ENCODE results near the gene BNIPL.

BNIPL gene

GRCh38 chr1:151058692-151059091, 22.3 kb downstream of the BNIPL start:
- DNase-seq (ENCODE audit: low read depth): no peak

- DNase-seq (ENCODE audit: low read depth): peak; percentile 52
Measured at GRCh38 chr1:151059109-151060006, 23.0 kb downstream of the BNIPL start, which contains the start of gene CDC42SE1. Gene CDC42SE1 (minus strand): TSS chr1:151059622. CDS start chr1:151055730, 3,892 bp downstream.

GRCh38 chr1:151060007-151060656, 23.7 kb downstream of the BNIPL start, which contains the start of gene MLLT11:
Gene MLLT11 (plus strand): TSS chr1:151060397. CDS start chr1:151067225, 6,828 bp downstream.
- DNase-seq (ENCODE audit: low read depth): peak; percentile 29

- DNase-seq (ENCODE audit: low read depth): no peak
Measured at GRCh38 chr1:151060657-151061421, 24.5 kb downstream of the BNIPL start.

- no peak for DNase-seq (ENCODE audit: low read depth)
Measured at GRCh38 chr1:151061704-151062103, 25.3 kb downstream of the BNIPL start.

- DNase-seq (ENCODE audit: low read depth): peak; percentile 71
Measured at GRCh38 chr1:151062741-151063371, 26.5 kb downstream of the BNIPL start.

GRCh38 chr1:151065089-151065645, 28.8 kb downstream of the BNIPL start:
- no peak for DNase-seq (ENCODE audit: low read depth)

GRCh38 chr1:151067185-151067584, 30.8 kb downstream of the BNIPL start:
- DNase-seq (ENCODE audit: low read depth): no peak

GRCh38 chr1:151069103-151069486, 32.7 kb downstream of the BNIPL start:
- no peak for DNase-seq (ENCODE audit: low read depth)

GRCh38 chr1:151070474-151071276, 34.3 kb downstream of the BNIPL start, which contains the start of gene GABPB2:
Gene GABPB2 (plus strand): TSS chr1:151070761. CDS start chr1:151088190, 17,429 bp downstream.
- DNase-seq (ENCODE audit: low read depth): peak; percentile 93

GRCh38 chr1:151072224-151072623, 35.8 kb downstream of the BNIPL start:
- DNase-seq (ENCODE audit: low read depth): no peak

- DNase-seq (ENCODE audit: low read depth): no peak
Measured at GRCh38 chr1:151085953-151086559, 49.7 kb downstream of the BNIPL start.
